CD4-positive, alpha-beta T cell treated with Interleukin-2 at 100 ng/mL for 4 hours (primary cell): ENCODE results near the gene RGS12.

Experiments
- DNase-seq: peaks from one replicate; pipeline ENCODE4 v3.0.0-alpha.2; 2020; ENCODE audit warnings: low spot score

RGS12 gene

DNA sequence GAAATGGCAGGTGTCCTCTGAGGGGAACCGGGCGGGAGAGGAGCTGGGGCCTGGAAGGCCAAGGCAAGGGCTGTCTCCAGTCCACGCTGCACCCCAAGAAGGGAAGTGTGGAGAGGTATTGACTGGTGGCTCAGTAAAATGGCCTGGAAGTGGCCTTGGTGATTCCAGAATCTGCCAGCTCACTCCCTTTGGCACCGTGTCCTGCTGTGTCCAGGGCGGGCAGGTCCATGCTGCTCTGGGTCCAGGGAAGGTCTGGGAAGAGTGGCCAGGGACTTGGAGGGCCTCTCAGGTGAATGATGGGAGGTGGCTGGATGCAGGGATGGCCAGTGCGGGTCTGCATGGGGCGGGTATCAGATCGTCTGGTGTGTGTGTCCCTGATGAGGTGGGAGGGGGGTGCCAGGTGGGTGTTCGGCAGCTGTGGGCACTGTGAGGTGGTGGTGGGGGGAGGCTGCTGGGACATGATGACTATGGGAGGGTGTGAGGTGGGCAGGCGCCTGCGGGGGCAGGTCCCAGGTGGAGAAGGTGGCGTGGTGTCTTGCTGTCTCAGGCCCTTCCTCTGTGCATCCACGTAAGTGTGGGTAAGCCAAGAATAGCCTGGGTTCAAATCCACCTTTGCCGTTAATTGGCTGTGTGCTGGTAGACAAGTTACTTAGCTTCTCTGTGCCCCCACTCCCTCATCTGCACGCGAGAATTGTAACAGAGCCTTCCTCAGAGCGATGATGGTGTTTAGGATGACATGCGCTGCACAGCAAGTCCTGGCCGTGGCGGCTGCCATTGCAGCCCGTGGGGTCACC, 17.7 kb downstream of the RGS12 start:
- no peak for DNase-seq

- no peak for DNase-seq
Observed at GRCh38 chr4:3311095-3311372, 18.2 kb downstream of the RGS12 start.

- DNase-seq = no peak
Observed at GRCh38 chr4:3311489-3312171, 18.8 kb downstream of the RGS12 start.

- DNase-seq = no peak
Observed at GRCh38 chr4:3312362-3312761, 19.5 kb downstream of the RGS12 start.

- DNase-seq = no peak
Observed at GRCh38 chr4:3313139-3313538, 20.3 kb downstream of the RGS12 start.

DNA sequence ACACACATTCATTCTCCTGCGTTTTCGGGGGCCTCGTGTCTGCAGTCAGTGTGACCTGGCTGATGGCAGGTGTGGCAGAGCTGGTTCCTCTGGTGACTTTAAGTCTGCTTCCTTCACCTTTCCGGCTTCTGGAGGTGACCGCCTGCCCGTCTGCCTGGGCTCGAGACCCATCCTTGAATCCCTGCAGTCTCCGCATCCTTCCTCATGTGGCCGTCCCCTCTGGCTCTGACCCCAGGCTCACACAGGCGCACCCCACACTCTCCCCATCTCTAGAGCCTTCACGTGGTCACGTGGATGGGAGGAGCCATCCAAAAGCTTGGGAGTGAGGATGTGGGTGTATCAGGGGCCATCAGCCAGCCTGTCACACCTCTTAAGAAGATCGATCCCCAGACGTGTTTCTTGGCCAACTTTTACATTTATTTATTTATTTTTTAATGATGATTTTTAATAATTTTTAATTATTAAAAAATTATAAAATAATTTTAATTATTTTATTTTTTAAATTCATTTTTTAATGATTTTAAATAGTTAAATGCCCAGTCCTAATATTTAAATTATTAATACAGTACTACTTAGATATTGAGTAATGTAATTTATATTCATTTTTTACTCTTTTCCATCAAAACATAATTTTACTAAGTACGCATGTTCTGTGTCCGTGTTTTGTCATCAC, 20.9 kb downstream of the RGS12 start:
- no peak for DNase-seq

DNA sequence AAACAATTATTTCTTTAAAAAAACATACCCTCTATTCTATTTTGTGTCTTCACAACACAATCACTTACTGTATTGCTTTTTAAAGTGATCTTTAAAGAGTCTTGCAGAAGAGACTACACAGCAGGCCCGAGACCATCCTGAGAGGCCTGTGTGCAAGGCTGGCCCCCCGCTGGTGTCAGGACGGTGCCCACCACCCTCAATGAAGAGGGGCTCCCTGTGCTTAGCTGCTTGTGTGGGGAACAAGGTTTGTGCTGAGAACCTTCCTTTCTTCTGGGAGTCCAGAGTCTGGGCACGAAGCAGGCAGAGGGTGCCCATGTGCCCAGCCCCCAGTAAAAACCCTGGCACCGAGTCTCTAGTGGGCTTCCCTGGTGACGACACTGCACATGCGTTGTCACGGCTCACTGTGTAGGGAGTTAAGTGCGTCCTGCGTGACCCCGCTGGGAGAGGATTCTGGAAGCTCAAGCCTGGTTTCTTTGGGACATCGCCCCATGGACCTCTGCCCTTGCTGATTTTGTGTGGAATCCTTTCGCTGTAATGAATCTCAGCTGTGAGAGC, 22.0 kb downstream of the RGS12 start:
- no peak for DNase-seq

DNA sequence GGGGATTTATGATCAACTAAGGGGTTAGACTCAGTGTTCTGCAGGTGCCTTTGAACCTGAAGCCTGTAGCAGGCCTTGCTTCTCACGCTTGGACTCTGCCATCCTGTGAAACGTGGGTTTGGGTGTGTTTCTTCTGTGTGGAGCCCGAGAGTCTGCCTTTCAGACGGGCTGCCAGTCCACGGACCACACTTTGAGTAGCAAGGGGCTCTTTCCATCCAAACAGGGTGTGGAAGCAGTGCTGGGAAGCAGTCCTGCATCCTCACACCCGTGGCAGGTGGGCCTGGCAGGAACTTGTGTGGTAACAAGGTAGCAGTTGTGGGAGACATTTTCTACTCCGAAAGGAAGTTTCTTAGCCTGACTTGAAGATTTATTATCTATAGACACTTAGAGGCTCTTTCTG, 22.7 kb downstream of the RGS12 start:
- no peak for DNase-seq

DNA sequence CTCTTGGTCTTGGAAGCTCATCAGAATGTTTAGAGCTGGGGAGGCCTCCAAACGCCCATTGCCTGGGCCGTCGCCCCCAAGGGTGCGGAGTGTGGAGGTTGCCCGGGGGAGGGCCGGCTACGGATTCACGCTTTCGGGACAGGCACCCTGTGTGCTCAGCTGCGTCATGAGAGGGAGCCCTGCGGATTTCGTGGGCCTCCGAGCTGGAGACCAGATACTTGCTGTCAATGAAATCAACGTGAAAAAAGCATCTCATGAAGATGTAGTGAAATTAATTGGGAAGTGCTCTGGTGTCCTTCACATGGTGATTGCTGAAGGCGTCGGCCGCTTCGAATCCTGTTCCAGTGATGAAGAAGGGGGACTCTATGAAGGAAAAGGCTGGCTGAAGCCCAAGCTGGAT, 23.3 kb downstream of the RGS12 start:
- no peak for DNase-seq

- DNase-seq = no peak
Observed at GRCh38 chr4:3317011-3317655, 24.3 kb downstream of the RGS12 start.

GRCh38 chr4:3317656-3318211, 24.9 kb downstream of the RGS12 start:
- DNase-seq = no peak

DNA sequence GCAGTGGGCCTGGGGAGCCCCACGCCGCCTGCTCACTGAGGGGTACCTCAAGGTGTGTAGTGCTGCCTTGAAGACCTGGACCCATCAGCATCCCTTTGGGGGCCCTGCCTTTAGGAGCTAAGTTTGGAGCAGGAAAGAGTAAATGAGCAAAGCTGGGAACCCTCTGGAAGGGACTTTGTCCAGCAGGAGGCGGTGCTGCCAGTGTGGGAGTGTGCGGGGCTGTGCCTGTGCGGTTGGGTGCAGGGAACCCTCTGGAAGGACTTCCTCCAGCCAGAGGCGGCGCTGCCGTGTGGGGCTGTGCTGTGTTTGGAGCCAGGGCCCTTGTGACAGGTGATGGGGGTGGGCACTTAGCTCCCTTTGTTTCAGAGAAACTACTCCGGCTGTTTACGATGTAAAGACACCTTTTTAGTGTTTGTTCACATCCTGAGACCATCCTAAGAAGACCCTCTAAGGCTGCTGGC, 25.8 kb downstream of the RGS12 start:
- DNase-seq = no peak

GRCh38 chr4:3320361-3321023, 27.7 kb downstream of the RGS12 start:
- no peak for DNase-seq

DNA sequence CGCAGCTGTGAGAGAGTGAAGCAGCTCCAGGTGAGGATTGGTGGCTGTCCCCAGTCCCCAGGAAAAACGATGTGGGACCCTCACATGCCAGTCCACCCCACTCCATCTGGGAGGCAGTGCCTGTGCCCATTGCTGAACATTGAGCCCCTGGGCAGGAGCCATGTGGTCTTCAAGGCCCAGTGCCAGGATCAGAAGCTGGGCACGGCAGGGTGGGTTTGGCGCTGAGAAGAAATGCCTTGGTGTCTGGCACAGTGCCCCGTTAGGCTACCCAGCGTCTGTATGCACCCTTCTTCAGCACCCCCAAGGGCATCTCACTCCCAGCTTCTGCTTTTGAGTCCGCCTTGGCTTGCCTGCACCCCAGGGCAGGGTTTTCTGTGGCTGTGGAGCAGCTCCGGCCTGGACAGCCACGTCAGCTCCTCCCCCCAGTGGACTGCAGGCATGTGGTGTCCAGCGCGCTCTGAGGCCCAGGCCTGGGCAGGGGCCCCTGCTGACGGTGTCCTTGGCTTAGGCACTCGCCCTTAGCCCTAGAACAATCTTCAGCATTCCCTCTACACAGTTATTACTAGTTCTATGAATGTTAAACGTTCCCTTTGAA, 28.6 kb downstream of the RGS12 start:
- DNase-seq = no peak

DNA sequence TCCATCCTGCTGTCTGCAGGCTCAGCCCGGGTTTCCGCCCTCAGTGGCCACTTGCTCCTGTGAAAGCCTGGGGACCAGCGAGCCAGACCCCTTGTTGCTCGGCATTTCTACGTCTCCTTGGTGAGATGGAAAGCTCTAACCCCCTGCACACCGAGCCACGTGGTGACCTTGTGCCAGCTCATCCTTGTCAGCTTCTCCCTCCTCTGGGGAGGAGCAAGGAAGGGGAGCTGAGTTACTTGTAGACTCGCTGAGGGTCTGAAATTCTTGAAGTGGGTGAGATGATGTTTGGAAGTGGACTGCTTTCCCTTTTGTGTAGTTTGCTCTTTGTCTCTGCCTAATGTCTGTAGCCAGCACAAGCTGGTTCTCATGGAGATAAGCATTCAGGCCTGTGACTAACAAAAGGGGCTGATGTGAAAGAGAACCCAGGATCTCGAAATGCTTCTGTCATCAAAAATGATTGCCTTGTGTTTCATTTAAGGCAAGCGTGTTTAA, 29.3 kb downstream of the RGS12 start:
- DNase-seq = no peak

DNA sequence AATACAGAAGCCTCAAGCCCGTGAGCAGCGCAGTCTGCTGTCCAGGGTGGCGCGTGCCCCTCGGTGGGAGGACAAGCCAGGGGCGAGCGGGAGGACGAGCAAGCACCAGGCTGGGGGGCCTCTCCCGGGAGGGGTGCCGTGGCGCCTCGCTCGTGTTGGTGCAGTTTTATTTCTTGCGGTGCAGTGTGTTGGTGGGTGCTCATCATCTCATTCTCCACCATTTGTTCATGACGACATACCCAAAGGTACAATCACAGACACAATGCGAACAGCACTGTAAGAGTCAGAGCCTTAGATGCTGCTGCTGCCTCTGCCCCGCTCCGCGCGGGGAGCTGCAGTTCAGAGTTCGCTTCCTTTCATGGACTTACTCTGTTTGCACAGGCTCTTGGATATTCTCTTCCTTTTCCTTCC, 30.3 kb downstream of the RGS12 start:
- no peak for DNase-seq

- DNase-seq = no peak
Observed at GRCh38 chr4:3324093-3324815, 31.4 kb downstream of the RGS12 start.

- DNase-seq = no peak
Observed at GRCh38 chr4:3328814-3329663, 36.2 kb downstream of the RGS12 start.

GRCh38 chr4:3329887-3330286, 37.1 kb downstream of the RGS12 start:
- DNase-seq = no peak
